HEK293T (cell line): ENCODE measurements around the gene ASIC4.

ENCODE experiments used
- CTBP1 ChIP-seq: fragments of 450-650 bp; IDR thresholded peaks from 2 replicates; pipeline ENCODE4 v1.6.1; 2016; ENCODE audit warnings: borderline replicate concordance
- FOXA1 ChIP-seq: fragments of 450-650 bp; IDR thresholded peaks from 2 replicates; pipeline ENCODE4 v1.6.1; 2016; ENCODE audit warnings: mild to moderate bottlenecking
- FOXK2 ChIP-seq: fragments of 450-650 bp; IDR thresholded peaks from 2 replicates; pipeline ENCODE4 v1.6.1; 2016; ENCODE audit warnings: mild to moderate bottlenecking
- FOXM1 ChIP-seq: fragments of 450-650 bp; IDR thresholded peaks from 2 replicates; pipeline ENCODE4 v1.6.1; 2017; ENCODE audit warnings: mild to moderate bottlenecking, borderline replicate concordance
- SP1 ChIP-seq: fragments of 450-650 bp; IDR thresholded peaks from 2 replicates; pipeline ENCODE4 v1.6.1; 2017
- TF ChIP-seq, protein P1 (sequence below): fragments of 450-650 bp; IDR thresholded peaks from 2 replicates; pipeline ENCODE4 v1.6.1; 2016

DNA sequence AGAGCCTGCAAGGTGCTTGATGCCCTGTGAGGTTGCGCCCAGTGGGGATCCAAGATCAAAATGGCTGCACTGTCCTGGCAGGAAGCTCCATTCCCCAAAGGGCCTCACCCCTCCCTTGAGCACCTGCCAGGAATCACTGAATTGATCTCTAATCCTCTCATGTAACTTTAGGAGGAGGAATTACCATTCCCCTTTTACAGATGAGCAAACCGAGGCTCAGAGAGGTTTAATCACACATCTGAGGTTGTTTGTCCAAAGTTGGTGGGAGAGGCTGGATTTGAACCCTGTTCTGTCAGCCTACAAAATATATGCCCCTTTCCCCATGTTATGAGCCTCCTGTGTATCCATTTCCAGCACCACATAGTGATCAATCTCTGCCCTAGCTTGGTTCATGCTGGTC is 10.5 kb downstream of the ASIC4 start:
- TF ChIP-seq SP1 (no peak), FOXK2 (no peak), FOXM1 (no peak), CTBP1 (no peak), FOXA1 (no peak)
- TF ChIP-seq, protein P1, sequence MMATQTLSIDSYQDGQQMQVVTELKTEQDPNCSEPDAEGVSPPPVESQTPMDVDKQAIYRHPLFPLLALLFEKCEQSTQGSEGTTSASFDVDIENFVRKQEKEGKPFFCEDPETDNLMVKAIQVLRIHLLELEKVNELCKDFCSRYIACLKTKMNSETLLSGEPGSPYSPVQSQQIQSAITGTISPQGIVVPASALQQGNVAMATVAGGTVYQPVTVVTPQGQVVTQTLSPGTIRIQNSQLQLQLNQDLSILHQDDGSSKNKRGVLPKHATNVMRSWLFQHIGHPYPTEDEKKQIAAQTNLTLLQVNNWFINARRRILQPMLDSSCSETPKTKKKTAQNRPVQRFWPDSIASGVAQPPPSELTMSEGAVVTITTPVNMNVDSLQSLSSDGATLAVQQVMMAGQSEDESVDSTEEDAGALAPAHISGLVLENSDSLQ = no peak
